ENCODE measurements around the gene SCN8A. TPM values are rescaled to one million over a fixed set of nuclear protein-coding genes. Genes with fewer than 3 reads are reported as not detected.
A peak's percentile ranks its signal among the peaks of the same experiment; 100 is the strongest.

The SCN8A gene
- total and polyA plus RNA-seq, 4 donors: 11.4 to 80.2 (median 19.2) TPM

DNA sequence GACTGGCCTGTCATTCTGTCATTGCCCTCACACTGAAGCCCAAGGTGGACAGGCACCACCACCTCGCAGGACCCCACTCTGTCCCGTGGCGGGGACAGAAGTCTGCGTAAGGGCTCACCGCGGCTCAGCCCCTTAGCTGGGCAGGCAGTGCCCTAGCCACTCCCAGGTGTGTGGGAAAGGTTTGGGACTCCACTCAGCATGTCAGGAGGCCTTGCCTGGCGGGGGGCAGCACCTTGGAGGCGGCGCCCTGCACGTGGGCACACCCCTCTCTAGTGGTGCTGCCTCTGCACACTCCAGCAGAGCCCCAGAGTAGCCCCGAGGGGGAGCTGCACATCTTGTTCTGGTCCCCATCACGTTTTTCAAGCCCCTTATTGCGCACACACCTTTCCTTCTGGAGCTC, 221.8 kb downstream of the SCN8A start:
- Histone ChIP-seq H3K27ac (ENCODE audit: low read depth, low read length) (no peak overlapping the region), H3K4me1 (ENCODE audit: control insufficient read depth, insufficient read depth, low read length) (peaks cover 13% of the 10 kb centered on the region), H3K9me3 (ENCODE audit: control insufficient read depth, insufficient read depth, low read length) (no peaks in the 10 kb centered on the region), H3K27me3 (ENCODE audit: control insufficient read depth, insufficient read depth, low read length) (peaks cover 2% of the 10 kb centered on the region), H3K4me3 (ENCODE audit: low read depth, low read length) (no peak overlapping the region), H3K36me3 (ENCODE audit: control insufficient read depth, insufficient read depth, low read length) (peaks cover 5% of the 10 kb centered on the region)
- DNase-seq (ENCODE audit: low read depth in 4 of 6, low spot score in 6 of 6): no peak
- 86% methylated on average over 11 of the region's 13 CpGs for WGBS (ENCODE audit: insufficient coverage)

DNA sequence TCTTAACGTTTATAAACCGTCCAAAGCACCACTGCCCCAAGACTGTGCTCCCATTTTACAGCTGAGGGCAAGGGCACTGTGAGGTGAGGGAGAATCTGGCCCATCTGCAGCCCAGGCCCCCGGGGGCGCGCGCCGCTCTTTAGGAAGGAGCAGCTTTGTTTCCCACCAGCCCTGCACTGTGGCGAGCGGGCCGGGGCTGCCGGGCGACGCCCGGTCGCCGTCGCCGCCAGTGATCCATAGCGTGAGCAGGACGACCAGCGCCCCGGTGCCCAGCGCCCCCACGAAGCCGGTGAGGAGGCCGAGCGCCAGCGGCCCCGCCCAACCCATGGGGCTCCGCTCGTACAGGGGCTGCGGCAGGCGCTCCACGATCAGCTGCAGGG, 222.9 kb downstream of the SCN8A start:
- no peak overlapping the region for H3K27ac ChIP-seq (ENCODE audit: low read depth, low read length)
- H3K4me3 ChIP-seq (ENCODE audit: low read depth, low read length): peak overlapping the region; percentile 21
- DNase-seq (ENCODE audit: low read depth in 4 of 6, low spot score in 6 of 6): no peak
- H3K4me1 ChIP-seq (ENCODE audit: control insufficient read depth, insufficient read depth, low read length): peaks cover 20% of the 10 kb centered on the region
- 3% methylated on average over 33 of the region's 34 CpGs for WGBS (ENCODE audit: insufficient coverage)
- peaks cover 5% of the 10 kb centered on the region for H3K36me3 ChIP-seq (ENCODE audit: control insufficient read depth, insufficient read depth, low read length)
- H3K9me3 ChIP-seq (ENCODE audit: control insufficient read depth, insufficient read depth, low read length): no peaks in the 10 kb centered on the region
- peaks cover 2% of the 10 kb centered on the region for H3K27me3 ChIP-seq (ENCODE audit: control insufficient read depth, insufficient read depth, low read length)

DNA sequence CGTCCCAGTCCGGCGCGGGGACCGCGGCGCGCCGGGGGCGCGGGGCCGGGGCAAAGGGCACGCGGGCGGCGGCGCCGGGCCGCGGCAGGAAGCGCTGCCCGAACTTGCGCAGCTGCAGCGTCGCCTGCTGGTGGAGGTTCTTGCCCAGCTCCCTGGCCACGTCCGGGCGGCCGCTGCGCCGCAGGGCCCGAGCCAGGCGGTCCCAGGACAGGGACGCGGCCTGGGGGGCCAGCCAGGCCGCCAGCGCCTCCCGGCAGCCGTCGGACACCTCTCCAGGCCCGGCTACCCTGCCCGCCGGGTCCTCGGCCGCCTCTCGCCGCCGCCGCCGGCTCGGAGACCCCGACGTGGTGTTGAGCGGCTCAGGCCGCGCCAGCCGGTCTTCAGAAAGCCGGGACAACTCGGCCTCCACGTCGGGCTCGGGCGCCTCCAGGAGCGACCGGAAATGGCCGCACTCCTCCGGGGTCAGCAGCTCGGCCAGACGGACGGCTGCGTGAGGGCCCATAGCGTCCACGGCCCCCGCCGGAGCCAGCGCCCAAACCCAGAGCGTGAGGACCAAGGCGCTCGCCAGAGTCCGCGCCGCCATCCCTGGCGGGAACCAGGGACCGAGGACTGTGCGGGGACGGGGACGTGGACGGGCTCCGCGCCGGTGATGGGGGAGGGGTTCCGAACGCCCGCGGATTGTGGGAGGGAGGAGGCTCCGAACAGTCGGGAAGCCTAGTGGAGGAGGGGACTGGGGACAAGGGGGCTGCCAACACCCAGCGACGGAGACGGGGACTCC, 223.5 kb downstream of the SCN8A start:
- H3K36me3 ChIP-seq (ENCODE audit: control insufficient read depth, insufficient read depth, low read length): peaks cover 5% of the 10 kb centered on the region
- H3K4me3 ChIP-seq (ENCODE audit: low read depth, low read length): peak overlapping the region; percentile 31
- no peaks in the 10 kb centered on the region for H3K9me3 ChIP-seq (ENCODE audit: control insufficient read depth, insufficient read depth, low read length)
- 3% methylated on average over 100 of the region's 100 CpGs for WGBS (ENCODE audit: insufficient coverage)
- DNase-seq (ENCODE audit: low read depth in 4 of 6, low spot score in 6 of 6): peak in 3 of 6 donors; percentile 24 to 80 (median 78)
- H3K4me1 ChIP-seq (ENCODE audit: control insufficient read depth, insufficient read depth, low read length): peaks cover 26% of the 10 kb centered on the region
- peaks cover 2% of the 10 kb centered on the region for H3K27me3 ChIP-seq (ENCODE audit: control insufficient read depth, insufficient read depth, low read length)
- no peak overlapping the region for H3K27ac ChIP-seq (ENCODE audit: low read depth, low read length)

DNA sequence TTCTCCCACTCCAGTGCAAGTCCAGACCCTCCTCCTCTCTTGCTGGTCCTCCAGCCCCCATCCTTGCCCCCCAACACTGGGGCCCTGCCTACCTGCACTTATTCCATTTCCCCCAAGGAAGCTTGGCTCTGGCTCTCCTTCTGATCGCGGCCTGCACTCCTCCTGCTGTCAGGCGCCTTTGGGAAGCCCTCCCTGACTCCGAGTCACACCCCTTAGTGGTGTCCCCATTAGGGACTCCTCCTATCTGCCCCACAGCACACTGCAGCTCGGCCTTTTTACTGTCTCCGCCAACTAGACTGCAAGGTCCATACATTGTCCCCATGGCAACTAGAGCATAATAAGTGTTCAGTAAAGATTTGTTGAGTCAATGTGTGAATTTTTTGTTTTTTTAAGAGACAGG, 224.5 kb downstream of the SCN8A start:
- no peak for DNase-seq (ENCODE audit: low read depth in 4 of 6, low spot score in 6 of 6)
- Histone ChIP-seq H3K4me3 (ENCODE audit: low read depth, low read length) (no peak overlapping the region), H3K4me1 (ENCODE audit: control insufficient read depth, insufficient read depth, low read length) (peaks cover 35% of the 10 kb centered on the region), H3K27me3 (ENCODE audit: control insufficient read depth, insufficient read depth, low read length) (peaks cover 2% of the 10 kb centered on the region), H3K27ac (ENCODE audit: low read depth, low read length) (no peak overlapping the region), H3K9me3 (ENCODE audit: control insufficient read depth, insufficient read depth, low read length) (no peaks in the 10 kb centered on the region), H3K36me3 (ENCODE audit: control insufficient read depth, insufficient read depth, low read length) (peaks cover 5% of the 10 kb centered on the region)
- WGBS (ENCODE audit: insufficient coverage): 51% methylated on average over 4 of the region's 6 CpGs

DNA sequence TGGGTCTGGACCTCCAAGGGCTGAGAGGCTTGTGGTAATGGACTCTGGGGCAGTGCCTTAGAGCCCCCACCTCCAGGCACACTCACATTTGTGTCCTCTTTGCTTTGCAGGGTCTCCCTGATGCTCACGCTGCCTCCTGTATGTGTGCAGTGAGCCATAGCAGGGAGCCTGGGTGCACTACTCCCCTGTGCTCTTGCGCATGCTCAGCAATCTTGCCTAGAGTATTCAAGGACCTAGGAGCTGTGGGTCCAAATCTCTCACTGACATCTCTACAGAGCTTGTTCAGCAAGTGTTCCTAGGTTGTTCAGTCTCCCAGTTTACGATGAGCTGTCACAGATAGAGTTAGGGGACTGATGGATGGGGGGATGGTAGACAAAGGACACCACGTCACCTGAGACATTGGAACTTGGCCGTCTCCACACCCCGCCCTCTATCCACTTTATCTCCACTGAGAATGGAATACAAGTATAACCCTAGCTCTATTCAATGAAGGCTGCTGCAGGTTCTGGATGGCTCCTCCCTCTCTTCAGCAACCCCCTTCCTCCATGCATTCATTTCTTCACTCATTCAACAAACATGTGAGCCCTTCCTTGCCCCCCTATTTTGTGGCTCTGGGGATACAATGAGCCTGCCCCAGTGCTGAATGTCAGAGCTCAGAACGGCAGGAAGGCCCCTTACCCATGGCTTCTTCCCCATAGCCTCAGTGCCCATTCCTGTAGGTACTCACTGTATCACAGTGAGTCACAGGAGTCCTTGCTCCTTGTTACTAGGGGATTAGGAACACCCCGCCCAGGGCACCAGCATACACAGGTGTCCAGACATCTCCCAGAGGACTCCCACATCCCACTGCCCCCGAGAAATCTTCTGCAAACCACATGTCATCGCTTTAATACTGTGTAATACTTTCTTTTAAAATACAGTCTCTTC, 226.3 kb downstream of the SCN8A start:
- H3K4me1 ChIP-seq (ENCODE audit: control insufficient read depth, insufficient read depth, low read length): peaks cover 43% of the 10 kb centered on the region
- H3K36me3 ChIP-seq (ENCODE audit: control insufficient read depth, insufficient read depth, low read length): peaks cover 14% of the 10 kb centered on the region
- DNase-seq (ENCODE audit: low read depth in 4 of 6, low spot score in 6 of 6): peak in 1 of 6 donors; percentile 47
- WGBS (ENCODE audit: insufficient coverage): 78% methylated on average over 4 of the region's 10 CpGs
- H3K27ac ChIP-seq (ENCODE audit: low read depth, low read length): no peak overlapping the region
- H3K4me3 ChIP-seq (ENCODE audit: low read depth, low read length): no peak overlapping the region
- no peaks in the 10 kb centered on the region for H3K9me3 ChIP-seq (ENCODE audit: control insufficient read depth, insufficient read depth, low read length)
- H3K27me3 ChIP-seq (ENCODE audit: control insufficient read depth, insufficient read depth, low read length): peaks cover 2% of the 10 kb centered on the region

DNA sequence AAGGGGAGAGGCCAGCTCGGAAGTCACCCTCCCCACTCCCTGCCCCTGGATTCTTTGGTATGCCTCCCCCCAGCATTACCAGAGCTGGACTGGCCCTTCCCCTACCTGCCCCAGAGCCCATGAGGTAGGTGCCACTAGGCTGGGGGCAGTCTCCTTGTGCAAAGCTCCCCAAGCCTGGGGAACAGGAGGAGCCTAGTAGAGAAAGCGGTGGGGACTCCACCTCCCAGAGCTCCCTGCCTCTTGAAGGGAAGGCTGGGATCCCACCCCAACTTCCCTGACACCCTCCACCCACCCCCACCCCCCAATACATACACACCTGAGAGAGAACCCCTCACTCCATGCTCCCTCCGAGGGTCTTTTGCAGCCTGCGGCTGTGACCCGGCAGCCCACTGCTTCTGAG, 227.1 kb downstream of the SCN8A start:
- H3K4me1 ChIP-seq (ENCODE audit: control insufficient read depth, insufficient read depth, low read length): peaks cover 45% of the 10 kb centered on the region
- H3K36me3 ChIP-seq (ENCODE audit: control insufficient read depth, insufficient read depth, low read length): peaks cover 12% of the 10 kb centered on the region
- peaks cover 2% of the 10 kb centered on the region for H3K27me3 ChIP-seq (ENCODE audit: control insufficient read depth, insufficient read depth, low read length)
- no peak overlapping the region for H3K27ac ChIP-seq (ENCODE audit: low read depth, low read length)
- 78% methylated on average over 4 of the region's 5 CpGs for WGBS (ENCODE audit: insufficient coverage)
- no peak overlapping the region for H3K4me3 ChIP-seq (ENCODE audit: low read depth, low read length)
- DNase-seq (ENCODE audit: low read depth in 4 of 6, low spot score in 6 of 6): no peak
- no peaks in the 10 kb centered on the region for H3K9me3 ChIP-seq (ENCODE audit: control insufficient read depth, insufficient read depth, low read length)

DNA sequence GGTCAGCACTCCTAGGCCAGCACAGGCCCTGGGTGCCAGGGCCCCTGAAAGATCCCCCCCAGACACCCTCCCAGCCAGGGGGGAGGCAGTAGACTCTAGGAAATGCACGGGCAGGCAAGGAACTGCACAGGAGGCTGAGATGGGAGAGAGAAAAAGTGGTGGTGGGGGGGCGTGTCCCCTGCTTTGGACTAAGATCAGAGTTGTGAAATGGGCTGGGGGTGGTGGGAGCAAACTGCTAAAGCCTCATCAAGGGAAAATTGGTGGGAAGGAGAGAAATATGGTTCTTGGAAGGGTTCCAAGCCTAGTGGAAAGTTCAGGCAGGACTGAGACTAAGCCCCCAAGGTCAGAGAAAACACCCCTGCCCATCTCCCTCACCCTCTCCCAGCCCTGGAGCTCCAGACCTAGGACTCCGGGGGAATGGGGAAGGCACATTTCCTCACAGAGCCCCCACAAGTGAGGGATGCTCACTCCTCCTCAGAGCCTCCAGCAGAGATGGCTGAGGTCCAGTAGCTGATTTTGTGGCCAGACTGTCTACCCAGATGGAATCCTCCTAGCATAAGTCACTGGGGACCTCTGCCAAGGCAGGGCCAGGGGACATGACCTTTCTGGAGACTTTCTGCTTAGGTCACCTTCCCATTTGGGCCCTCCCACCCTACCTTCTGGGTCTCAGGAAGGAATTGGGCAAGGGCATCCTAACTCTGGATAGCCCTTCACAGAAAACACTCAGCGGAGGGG, 227.7 kb downstream of the SCN8A start:
- Histone ChIP-seq H3K27ac (ENCODE audit: low read depth, low read length) (no peak overlapping the region), H3K9me3 (ENCODE audit: control insufficient read depth, insufficient read depth, low read length) (no peaks in the 10 kb centered on the region)
- peak in 1 of 6 donors; percentile 67 for DNase-seq (ENCODE audit: low read depth in 4 of 6, low spot score in 6 of 6)

DNA sequence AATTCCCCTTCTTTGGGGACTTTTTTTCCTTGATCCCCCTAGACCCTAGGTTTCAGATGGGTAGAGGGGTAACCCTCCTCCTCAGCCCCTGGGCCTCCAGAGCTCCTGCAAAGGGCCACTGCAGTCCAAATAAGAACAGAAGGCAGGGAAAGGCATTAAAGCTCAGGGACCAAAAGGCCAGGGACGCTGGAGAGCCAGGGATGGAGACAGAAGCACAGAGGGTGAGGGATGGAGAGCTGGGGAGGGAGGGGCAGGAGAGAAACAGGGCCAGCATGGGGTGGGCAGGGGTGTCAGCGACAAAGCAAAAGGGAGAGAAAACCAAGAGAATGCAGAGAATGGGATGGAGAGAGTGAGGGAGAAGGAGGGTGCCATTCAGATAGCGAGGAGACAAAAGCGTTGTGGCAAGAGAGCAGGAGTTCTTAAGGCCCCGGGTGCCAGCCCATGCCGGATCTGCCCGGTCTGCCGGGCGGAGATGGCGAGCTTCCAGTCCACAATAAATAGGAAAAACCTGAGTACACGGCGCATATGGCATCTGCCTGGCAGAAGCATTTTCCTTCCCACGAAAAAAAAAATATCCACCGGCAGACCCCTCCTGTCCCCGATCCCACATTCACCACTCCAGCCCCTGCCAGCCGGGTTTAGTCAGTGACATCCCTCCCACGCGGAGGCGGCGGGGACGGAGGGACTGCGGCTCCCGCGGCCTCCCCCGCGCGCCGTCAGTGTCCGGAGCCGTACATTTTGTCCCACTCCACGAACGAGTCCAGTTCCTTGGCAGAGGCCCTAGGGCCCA, 228.9 kb downstream of the SCN8A start:
- H3K27ac ChIP-seq (ENCODE audit: low read depth, low read length): no peak overlapping the region
- 9% methylated on average over 32 of the region's 32 CpGs for WGBS (ENCODE audit: insufficient coverage)
- H3K36me3 ChIP-seq (ENCODE audit: control insufficient read depth, insufficient read depth, low read length): peaks cover 12% of the 10 kb centered on the region
- H3K4me3 ChIP-seq (ENCODE audit: low read depth, low read length): peak overlapping the region; percentile 21
- peaks cover 2% of the 10 kb centered on the region for H3K27me3 ChIP-seq (ENCODE audit: control insufficient read depth, insufficient read depth, low read length)
- no peaks in the 10 kb centered on the region for H3K9me3 ChIP-seq (ENCODE audit: control insufficient read depth, insufficient read depth, low read length)
- H3K4me1 ChIP-seq (ENCODE audit: control insufficient read depth, insufficient read depth, low read length): peaks cover 41% of the 10 kb centered on the region
- peak in 2 of 6 donors; percentile 70 for DNase-seq (ENCODE audit: low read depth in 4 of 6, low spot score in 6 of 6)

More for the DNA sequence above, 227.7 kb downstream of the SCN8A start:
- Histone ChIP-seq H3K27me3 (ENCODE audit: control insufficient read depth, insufficient read depth, low read length) (peaks cover 2% of the 10 kb centered on the region), H3K4me3 (ENCODE audit: low read depth, low read length) (no peak overlapping the region), H3K4me1 (ENCODE audit: control insufficient read depth, insufficient read depth, low read length) (peaks cover 45% of the 10 kb centered on the region), H3K36me3 (ENCODE audit: control insufficient read depth, insufficient read depth, low read length) (peaks cover 12% of the 10 kb centered on the region)
- 64% methylated on average over 3 of the region's 4 CpGs for WGBS (ENCODE audit: insufficient coverage)

Data from spinal cord (tissue), 10 donors.